HG03342 (cell line): ENCODE measurements around the gene ITGAD.
"Not testable (repeated sequence)": the region's sequence is repeated elsewhere in the genome, so short reads cannot be mapped to it uniquely, and the experiment has no call there.

ENCODE experiments used
- ATAC-seq: cut with Tn5 transposase; IDR thresholded peaks from one replicate; pipeline ENCODE4 v1.9.1; 2021; ENCODE audit warnings: mild to moderate bottlenecking, moderate library complexity; ENCODE audit not compliant: unreplicated experiment

Gene ITGAD

DNA sequence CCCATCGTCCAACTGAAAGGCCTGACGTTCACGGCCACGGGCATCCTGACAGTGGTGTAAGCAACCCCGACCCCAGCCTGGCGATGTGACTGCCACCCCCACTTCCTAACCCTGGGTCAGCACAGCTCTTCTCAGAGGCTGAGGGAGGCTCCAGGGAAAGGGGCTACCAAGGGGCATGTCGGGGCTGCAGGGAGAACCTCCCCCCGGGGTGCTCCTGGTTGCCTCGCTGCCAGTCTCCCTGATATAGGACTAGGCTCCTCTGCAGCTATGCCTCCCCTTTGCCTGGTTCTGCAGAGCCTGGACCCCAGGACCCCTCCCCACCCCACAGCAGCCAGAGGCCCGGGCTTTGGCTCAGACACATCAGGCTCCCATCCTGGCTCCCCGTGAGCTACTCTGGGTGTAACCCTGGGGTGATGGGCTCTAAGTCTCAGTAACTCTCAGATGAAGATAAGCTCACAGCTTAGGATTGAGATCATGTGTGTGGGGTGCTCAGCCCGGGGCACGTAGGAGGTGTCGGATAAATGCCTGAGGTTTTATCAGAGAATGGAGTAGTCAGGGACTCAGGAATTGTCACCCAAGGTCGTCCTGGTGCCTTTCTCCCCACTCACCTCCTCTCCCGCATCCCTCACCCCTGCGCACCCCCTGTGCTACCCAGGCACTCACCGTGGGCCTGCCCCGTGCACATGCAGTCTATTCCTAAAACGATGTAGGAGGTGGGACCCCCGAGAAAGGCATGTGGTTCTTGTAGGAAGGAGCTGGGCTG is 10.6 kb downstream of the ITGAD start:
- no peak for ATAC-seq

DNA sequence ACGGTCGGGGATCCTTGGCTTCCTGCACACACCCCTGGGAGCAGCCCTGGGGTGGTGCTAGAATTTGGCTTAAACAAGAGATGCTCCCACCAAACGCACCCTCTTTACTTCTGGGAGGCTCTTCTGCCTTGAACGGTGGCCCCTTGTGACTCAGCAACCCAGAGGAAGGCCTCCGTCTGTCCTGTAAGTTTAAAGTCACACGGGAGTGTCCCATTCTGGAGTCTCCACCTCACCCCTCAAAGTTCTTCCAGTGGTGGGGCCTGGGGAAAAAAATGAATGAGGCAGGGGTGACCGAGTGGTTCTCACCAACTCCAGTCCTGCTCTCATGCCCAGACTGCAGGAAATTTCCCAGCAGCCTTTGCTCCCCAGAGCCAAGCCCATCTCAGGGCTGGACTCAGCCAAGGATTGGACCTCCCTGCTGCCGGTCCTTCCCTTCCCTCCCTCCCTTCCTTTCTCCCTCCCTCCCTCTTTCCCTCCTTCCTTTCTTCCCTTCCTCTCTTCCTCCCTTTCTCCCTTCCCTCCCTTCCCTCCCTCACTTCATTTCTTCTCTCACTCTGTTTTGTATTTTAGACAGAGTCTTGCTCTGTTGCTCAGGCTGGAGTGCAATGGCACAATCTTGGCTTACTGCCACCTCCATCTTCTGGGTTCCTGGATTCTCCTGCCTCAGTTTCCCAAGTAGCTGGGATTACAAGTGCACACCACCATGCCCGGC is 11.4 kb downstream of the ITGAD start:
- ATAC-seq, result no peak

- no peak for ATAC-seq
Observed at GRCh38 chr16:31407406-31407805, 14.3 kb downstream of the ITGAD start.

GRCh38 chr16:31409433-31409832 is 16.3 kb downstream of the ITGAD start:
- no peak for ATAC-seq

- no peak for ATAC-seq
Observed at GRCh38 chr16:31410082-31410481, 16.9 kb downstream of the ITGAD start.

GRCh38 chr16:31411024-31411844 is 18.1 kb downstream of the ITGAD start:
- ATAC-seq, result no peak

DNA sequence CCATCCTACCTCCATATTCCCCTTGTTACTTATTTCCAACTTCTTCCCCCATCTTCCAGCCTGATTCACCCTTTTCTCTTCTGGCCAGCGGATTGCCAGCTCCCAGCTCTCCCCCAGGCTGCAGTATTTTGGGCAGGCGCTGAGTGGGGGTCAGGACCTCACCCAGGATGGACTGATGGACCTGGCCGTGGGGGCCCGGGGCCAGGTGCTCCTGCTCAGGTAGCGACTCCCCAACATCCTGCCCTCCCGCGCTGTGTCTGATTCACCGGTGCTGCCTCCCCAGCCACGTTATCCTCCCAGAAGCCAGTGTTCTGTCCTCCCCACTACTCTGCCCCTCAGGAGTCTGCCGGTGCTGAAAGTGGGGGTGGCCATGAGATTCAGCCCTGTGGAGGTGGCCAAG is 19.6 kb downstream of the ITGAD start:
- ATAC-seq, result no peak

DNA sequence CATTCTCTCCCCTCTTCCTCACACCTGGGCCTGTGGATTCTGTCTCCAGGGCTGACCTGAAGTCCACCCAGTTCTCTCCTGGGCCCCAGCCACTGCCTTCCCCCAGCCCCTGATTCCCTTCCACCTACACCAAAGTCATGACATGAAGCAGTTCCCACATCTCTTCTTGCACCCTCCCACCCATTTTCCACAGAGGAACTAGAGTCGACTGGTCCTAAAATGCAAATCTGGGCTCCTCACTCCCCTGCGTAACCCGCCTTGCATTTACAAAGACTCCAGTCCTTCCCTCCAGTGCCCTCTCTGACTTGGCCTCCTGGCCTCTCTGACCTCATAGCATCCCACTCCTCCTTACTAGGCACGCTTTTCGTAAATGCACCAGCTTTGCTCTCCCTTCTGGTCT is 20.2 kb downstream of the ITGAD start:
- no peak for ATAC-seq

DNA sequence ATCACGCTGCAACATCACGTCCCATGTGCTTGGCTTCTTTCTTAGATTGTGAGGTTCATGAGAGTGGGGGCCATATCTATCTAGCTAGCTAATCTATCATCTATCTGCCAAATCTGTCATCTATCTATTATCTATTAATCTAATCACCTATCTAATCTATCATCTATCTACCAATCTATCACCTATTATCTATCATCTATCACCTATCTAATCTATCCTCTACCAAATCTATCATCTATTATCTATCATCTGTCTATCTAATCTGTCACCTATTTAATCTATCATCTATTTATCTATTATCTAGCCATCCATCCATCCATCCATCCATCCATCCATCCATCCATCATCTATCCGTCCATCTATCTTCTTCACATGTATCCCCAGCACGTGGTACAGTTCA is 20.8 kb downstream of the ITGAD start:
- ATAC-seq, result no peak

GRCh38 chr16:31414706-31415105 is 21.6 kb downstream of the ITGAD start:
- no peak for ATAC-seq

DNA sequence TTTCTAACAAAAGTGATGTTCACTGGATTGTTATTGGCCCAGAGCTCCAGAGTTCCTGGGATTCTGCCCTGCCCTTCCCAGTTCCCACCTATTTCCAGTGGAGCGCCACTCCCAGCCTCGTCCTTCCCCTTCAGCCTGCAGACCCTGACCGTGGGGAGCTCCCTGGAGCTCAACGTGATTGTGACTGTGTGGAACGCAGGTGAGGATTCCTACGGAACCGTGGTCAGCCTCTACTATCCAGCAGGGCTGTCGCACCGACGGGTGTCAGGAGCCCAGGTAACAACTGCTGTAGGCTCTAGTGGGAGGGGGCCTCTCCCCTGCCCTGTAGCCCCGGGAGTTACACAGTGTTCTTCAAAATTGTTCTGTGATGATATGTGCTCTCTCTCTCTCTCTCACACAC is 23.2 kb downstream of the ITGAD start:
- no peak for ATAC-seq

- not testable (repeated sequence) for ATAC-seq
Observed at GRCh38 chr16:31417036-31417435, 23.9 kb downstream of the ITGAD start.

DNA sequence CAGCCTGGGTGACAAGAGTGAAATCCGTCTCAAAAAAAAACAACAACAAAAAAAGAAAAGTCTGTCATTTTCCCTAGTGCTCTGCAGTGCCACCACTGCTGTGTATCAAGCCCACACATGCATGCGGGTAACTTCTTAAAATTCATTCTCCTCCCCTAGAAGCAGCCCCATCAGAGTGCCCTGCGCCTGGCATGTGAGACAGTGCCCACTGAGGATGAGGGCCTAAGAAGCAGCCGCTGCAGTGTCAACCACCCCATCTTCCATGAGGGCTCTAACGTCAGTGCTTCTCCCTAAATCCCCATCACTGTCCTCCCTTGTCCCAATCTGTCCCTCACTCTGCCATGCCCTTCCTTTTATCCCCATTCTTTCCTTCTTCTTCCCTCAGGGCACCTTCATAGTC is 24.8 kb downstream of the ITGAD start:
- no peak for ATAC-seq

GRCh38 chr16:31420037-31420436 is 26.9 kb downstream of the ITGAD start:
- no peak for ATAC-seq

DNA sequence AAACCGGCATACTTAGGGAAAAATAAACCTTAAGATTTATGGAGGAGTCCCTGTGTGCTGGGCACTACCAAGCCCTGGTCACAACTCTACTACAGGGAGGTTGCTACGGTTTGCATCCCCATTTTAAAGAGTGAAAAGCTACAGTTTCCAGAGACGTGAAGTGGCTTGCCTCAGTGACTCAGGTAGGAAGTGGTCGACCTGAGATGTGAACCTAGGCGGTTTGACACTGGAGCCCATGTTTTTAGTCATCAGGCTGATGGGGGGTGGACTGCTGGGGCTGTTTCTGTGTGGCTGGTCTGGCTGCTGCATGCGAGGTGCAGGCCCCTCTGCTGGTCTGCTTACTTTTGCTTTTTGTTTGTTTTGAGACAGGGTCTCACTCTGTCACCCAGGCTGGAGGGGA is 28.5 kb downstream of the ITGAD start:
- no peak for ATAC-seq

- ATAC-seq, result no peak
Observed at GRCh38 chr16:31423241-31423640, 30.1 kb downstream of the ITGAD start.

DNA sequence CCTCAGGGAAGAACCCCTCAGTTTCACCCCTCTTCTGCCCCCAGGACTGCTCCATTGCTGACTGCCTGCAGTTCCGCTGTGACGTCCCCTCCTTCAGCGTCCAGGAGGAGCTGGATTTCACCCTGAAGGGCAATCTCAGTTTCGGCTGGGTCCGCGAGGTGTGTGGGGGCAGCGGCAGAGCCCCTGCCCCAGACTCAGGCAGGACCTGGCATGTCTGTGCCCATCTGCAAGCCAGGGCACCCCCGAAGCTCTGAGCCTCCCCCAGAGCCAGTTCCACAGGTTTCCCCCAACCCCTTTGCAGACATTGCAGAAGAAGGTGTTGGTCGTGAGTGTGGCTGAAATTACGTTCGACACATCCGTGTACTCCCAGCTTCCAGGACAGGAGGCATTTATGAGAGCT is 30.7 kb downstream of the ITGAD start:
- ATAC-seq, result no peak

DNA sequence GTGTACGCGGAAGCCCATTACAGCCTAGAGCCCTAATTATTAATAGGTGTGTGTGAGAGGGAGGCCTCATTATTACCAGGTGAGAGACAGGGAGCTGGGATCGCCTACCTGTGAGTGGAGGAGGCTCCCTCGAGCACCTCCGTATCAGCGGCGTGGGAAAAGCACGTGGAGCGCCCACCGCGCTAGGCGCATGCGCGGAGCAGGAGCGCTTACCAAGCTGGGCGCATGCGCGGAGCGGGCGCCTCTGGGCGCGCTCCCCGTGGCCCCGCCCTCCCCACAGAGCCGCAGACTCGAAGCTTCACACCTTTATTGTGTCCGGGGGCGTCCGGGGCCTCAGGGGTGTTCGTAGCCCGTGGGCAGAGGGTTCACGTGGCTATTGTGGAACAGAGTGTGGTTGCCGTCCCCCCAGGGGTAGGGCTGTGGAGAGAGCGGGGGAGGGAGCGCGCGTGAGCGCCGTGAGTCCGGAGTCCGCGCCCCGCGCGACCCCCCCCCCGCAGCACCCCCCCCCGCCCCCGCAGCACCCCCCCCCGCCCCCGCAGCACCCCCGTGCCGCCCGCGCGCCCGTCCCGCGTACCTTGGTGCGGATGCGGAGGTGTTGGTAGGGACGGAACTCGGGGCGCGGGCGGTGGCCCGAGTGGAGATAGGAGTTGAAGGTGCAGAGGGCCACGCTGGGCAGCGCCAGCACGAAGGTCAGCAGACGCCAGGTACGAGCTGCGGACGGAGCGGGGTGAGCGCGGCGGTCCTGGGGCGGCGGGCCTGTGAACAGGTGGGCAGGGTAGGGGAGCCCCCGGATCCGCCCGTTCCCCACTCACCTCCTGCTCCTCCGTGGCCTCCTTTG is 34.5 kb downstream of the ITGAD start:
- ATAC-seq, result no peak

DNA sequence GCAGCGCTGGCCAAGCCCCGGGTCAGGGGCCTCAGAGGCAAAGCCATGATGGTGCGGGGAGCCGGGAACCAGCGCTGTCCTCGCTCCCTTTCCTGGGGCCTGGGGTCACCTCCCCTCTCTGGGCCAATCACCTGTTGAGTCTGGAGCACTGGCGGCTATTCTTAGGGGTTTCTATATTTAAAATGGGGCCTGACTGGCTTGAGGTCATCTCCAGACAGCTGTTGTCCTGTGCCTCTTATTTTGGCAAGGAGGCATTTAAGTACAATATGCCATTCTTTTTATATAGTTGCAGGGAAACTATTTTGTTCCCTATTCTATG is 35.1 kb downstream of the ITGAD start, which contains the start of gene COX6A2:
Gene COX6A2 (minus strand): TSS at position 82 of the 319 bp plus-strand sequence. CDS start 35 bp downstream, at position 47.
- ATAC-seq, result no peak

DNA sequence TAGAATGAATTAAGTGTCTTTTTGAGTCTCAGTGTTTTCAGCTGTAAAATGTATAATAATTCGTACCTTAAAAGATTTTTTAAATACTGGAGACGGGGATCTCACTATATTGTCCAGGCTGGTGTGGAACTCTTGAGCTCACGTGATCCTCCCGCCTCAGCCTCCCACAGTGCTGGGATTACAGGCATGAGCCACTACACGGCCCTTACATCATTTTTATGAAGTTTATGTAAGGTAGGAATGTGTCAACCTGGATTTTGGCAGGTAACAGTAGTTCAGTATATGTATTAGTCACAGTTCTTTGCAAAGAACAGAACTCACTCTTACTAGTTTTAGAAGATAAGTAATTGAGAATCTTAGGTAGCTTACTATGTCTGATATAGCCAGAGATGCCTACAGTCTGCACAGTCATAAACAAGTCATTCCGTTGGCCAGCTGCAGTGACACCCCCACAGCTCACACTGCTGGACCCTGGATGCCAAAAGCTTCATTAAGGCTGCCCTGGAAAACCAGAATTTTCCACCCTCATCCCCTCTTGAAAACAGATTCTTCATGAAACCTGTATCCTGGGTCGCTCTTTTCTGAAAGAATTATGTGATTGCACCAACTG is 35.6 kb downstream of the ITGAD start:
- no peak for ATAC-seq
